Hepatic stellate cell (primary cell): ENCODE data around the gene PLD4.
"Not testable (repeated sequence)": the region's sequence is repeated elsewhere in the genome, so short reads cannot be mapped to it uniquely, and the experiment has no call there.

Source experiments
- DNase-seq: peaks from one replicate; pipeline ENCODE4 v3.0.0; 2011; ENCODE audit warnings: low spot score

PLD4 gene

DNA sequence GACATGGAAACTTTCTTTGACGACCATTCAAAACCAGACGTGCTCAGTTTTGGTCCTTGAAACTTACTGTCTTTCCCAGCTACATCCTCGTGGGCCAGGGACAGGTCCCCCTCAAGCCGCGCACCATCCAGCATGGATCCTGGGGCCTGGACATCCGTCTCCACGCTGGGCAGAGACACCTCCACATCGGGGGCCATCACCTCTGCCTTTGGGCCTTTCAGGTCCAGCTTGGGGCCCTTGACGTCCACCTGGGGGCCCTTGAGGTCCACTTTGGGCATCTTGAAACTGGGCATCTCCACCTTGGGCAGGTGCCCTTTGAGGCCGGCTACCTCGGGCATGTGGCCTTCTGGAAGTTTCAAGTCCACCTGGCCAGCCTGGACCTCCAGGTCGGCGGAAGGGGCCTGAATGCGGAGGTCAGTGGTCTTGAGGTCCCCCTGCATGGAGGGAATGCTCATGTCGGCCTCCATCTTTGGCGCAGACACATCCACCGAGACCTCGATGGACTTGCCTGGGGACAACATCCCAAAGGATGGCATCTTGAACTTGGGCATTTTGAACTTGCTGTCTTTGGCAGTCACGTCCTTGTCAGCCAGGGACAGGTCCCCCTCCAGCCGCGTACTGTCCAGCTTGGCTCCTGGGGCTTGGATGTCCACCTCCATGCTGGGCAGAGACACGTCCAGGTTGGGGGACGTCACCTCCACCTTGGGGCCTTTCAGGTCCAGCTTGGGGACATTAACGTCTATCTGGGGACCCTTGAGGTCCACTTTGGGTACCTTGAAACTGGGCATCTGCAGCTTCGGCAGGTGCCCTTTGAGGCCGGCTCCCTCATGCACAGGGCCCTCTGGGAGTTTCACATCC is 17.1 kb downstream of the PLD4 start:
- DNase-seq, result no peak

DNA sequence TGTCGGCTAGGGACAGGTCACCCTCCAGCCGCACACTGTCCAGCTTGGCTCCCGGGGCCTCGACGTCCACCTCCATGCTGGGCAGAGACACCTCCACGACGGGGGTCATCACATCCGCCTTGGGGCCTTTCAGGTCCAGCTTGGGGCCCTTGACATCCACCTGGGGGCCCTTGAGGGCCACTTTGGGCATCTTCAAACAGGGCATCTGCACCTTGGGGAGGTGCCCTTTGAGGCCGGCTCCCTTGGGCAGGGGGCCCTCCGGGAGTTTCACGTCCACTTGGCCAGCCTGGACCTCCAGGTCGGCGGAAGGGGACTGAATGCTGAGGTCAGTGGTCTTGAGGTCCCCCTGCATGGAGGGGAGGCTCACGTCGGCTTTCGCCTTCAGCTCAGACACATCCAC is 17.9 kb downstream of the PLD4 start:
- DNase-seq, result no peak

DNA sequence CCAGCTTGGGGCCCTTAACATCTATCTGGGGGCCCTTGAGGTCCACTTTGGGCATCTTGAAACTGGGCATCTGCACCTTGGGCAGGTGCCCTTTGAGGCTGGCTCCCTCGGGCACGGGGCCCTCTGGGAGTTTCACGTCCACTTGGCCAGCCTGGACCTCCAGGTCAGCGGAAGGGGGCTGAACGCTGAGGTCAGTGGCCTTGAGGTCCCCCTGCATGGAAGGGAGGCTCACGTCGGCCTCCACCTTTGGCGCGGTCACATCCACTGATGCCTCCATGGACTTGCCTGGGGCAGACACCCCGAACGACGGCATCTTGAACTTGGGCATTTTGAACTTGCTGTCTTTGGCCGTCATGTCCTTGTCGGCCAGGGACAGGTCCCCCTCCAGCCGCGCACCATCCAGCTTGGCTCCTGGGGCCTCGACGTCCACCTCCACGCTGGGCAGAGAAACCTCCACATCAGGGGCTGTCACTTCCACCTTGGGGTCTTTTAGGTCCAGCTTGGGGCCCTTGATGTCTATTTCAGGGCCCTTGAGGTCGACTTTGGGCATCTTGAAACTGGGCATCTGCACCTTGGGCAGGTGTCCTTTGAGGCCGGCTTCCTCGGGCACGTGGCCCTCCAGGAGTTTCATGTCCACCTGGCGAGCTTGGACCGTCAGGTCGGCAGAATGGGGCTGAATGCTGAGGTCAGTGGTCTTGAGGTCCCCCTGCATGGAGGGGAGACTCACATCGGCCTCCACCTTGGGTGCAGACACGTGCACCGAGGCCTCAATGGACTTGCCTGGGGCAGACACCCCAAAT is 18.7 kb downstream of the PLD4 start:
- not testable (repeated sequence) for DNase-seq

DNA sequence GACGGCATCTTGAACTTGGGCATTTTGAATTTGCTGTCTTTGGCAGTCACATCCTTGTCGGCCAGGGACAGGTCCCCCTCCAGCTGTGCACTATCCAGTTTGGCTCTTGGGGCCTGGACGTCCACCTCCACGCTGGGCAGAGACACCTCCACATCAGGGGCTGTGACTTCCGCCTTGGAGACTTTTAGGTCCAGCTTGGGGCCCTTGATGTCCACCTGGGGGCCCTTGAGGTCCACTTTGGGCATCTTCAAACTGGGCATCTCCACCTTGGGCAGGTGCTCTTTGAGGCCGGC is 19.3 kb downstream of the PLD4 start:
- not testable (repeated sequence) for DNase-seq

DNA sequence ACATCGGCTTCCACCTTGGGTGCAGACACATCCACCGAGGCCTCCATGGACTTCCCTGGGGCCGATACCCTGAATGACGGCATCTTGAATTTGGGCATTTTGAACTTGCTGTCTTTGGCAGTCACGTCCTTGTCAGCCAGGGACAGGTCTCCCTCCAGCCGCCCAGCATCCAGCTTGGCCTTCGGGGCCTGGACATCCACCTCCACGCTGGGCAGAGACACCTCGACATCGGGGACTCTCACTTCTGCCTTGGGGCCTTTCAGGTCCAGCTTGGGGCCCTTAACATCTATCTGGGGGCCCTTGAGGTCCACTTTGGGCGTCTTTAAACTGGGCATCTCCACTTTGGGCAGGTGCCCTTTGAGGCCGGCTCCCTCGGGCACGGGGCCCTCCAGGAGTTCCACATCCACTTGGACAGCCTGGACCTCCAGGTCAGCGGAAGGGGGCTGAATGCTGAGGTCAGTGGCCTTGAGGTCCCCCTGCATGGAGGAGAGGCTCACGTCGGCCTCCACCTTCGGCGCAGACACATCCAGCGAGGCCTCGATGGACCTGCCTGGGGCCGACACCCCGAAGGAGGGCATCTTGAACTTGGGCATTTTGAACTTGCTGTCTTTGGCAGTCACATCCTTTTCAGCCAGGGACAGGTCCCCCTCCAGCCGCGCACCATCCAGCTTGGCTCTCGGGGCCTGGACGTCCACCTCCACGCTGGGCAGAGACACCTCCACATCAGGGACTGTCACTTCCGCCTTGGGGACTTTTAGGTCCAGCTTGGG is 19.9 kb downstream of the PLD4 start:
- DNase-seq, result not testable (repeated sequence)

DNA sequence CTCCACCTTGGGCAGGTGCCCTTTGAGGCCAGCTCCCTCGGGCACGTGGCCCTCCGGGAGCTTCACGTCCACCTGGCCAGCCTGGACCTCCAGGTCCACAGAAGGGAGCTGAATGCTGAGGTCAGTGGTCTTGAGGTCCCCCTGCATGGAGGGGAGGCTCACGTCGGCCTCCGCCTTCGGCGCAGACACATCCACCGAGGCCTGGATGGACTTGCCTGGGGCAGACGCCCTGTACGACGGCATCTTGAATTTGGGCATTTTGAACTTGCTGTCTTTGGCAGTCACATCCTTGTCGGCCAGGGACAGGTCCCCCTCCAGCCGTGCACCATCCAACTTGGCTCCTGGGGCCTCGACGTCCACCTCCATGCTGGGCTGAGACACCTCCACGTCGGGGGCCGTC is 20.6 kb downstream of the PLD4 start:
- DNase-seq, result not testable (repeated sequence)

DNA sequence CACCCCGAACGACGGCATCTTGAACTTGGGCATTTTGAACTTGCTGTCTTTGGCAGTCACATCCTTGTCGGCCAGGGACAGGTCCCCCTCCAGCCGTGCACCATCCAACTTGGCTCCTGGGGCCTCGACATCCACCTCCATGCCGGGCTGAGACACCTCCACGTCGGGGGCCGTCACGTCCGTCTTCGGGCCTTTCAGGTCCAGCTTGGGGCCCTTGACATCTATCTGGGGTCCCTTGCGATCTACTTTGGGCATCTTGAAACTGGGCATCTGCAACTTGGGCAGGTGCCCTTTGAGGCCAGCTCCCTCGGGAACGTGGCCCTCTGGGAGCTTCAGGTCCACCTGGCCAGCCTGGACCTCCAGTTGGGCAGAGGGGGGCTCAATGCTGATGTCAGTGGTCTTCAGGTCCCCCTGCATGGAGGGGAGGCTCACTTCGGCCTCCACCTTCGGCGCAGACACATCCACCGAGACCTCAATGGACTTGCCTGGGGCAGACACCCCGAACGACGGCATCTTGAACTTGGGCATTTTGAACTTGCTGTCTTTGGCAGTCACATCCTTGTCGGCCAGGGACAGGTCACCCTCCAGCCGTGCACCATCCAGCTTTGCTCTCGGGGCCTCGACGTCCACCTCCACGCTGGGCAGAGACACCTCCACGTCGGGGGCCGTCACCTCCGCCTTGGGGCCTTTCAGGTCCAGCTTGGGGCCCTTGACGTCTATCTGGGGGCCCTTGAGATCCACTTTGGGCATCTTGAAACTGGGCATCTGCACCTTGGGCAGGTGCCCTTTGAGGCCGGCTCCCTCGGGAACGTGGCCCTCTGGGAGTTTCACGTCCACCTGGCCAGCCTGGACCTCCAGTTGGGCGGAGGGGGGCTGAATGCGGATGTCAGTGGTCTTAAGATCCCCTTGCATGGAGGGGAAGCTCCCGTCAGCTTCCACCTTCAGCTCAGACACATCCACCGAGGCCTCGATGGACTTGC is 21.6 kb downstream of the PLD4 start:
- DNase-seq, result not testable (repeated sequence)

DNA sequence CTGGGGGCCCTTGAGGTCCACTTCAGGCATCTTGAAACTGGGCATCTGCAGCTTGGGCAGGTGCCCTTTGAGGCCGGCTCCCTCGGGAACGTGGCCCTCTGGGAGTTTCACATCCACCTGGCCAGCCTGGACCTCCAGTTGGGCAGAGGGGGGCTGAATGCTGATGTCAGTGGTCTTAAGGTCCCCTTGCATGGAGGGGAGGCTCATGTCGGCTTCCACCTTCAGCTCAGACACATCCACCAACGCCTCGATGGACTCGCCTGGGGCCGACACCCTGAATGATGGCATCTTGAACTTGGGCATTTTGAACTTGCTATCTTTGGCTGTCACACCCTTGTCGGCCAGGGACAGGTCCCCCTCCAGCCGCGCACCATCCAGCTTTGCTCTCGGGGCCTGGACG is 22.5 kb downstream of the PLD4 start:
- DNase-seq, result not testable (repeated sequence)

DNA sequence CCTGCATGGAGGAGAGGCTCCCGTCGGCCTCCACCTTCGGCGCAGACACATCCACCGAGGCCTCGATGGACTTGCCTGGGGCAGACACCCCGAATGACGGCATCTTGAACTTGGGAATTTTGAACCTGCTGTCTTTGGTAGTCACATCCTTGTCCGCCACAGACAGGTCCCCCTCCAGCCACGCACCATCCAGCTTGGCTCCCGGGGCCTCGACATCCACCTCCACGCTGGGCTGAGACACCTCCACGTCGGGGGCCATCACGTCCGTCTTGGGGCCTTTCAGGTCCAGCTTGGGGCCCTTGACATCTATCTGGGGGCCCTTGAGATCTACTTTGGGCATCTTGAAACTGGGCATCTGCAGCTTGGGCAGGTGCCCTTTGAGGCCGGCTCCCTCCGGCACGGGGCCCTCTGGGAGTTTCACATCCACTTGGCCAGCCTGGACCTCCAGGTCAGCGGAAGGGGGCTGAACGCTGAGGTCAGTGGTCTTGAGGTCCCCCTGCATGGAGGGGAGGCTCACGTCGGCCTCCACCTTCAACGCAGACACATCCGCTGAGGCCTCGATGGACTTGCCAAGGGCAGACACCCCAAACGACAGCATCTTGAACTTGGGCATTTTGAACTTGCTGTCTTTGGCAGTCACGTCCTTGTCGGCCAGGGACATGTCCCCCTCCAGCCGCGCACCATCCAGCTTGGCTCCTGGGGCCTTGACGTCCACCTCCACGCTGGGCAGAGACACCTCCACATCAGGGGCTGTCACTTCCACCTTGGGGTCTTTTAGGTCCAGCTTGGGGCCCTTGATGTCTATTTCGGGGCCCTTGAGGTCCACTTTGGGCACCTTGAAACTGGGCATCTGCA is 23.4 kb downstream of the PLD4 start:
- DNase-seq, result not testable (repeated sequence)

DNA sequence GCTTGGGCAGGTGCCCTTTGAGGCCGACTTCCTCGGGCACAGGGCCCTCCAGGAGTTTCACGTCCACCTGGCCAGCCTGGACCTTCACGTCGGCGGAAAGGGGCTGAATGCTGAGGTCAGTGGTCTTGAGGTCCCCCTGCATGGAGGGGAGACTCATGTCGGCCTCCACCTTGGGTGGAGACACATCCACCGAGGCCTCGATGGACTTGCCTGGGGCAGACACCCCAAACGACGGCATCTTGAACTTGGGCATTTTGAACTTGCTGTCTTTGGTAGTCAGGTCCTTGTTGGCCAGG is 24.0 kb downstream of the PLD4 start:
- no peak for DNase-seq

DNA sequence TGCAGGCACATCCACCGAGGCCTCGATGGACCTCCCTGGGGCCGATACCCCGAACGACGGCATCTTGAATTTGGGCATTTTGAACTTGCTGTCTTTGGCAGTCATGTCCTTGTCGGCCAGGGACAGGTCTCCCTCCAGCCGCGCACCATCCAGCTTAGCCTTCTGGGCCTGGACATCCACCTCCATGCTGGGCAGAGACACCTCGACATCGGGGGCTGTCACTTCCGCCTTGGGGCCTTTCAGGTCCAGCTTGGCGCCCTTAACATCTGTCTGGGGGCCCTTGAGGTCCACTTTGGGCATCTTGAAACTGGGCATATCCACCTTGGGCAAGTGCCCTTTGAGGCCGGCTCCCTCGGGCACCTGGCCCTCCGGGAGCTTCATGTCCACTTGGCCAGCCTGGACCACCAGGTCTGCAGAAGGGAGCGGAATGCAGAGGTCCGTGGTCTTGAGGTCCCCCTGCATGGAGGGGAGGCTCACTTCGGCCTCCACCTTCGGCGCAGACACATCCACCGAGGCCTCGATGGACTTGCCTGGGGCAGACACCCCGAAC is 24.8 kb downstream of the PLD4 start:
- not testable (repeated sequence) for DNase-seq

DNA sequence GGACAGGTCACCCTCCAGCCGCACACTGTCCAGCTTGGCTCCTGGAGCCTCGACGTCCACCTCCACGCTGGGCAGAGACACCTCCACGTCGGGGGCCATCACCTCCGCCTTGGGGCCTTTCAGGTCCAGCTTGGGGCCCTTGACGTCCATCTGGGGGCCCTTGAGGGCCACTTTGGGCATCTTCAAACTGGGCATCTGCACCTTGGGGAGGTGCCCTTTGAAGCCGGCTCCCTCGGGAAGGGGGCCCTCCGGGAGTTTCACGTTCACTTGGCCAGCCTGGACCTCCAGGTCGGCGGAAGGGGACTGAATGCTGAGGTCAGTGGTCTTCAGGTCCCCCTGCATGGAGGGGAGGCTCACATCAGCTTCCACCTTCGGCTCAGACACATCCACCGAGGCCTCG is 25.3 kb downstream of the PLD4 start:
- no peak for DNase-seq

DNA sequence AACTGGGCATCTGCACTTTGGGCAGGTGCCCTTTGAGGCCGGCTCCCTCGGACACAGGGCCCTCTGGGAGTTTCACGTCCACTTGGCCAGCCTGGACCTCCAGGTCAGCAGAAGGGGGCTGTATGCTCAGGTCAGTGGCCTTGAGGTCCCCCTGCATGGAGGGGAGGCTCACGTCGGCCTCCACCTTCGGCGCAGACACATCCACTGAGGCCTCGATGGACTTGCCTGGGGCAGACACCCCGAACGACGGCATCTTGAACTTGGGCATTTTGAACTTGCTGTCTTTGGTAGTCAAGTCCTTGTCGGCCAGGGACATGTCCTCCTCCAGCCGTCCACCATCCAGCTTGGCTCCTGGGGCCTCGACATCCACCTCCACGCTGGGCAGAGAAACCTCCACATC is 26.0 kb downstream of the PLD4 start:
- DNase-seq, result not testable (repeated sequence)

DNA sequence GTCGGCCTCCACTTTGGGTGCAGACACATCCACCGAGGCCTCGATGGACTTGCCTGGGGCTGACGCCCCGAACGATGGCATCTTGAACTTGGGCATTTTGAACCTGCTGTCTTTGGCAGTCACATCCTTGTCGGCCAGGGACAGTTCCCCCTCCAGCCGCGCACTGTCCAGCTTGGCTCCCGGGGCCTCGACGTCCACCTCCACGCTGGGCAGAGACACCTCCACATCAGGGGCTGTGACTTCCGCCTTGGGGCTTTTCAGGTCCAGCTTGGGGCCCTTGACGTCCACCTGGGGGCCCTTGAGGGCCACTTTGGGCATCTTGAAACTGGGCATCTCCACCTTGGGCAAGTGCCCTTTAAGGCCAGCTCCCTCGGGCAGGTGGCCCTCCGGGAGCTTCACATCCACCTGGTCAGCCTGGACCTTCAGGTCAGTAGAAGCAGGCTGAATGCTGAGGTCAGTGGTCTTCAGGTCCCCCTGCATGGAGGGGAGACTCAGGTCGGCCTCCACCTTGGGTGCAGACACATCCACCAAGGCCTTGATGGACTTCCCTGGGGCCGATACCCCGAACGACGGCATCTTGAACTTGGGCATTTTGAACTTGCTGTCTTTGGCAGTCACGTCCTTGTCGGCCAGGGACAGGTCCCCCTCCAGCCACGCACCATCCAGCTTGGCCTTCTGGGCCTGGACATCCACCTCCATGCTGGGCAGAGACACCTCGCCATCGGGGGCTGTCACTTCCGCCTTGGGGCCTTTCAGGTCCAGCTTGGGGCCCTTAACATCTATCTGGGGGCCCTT is 27.4 kb downstream of the PLD4 start:
- not testable (repeated sequence) for DNase-seq

DNA sequence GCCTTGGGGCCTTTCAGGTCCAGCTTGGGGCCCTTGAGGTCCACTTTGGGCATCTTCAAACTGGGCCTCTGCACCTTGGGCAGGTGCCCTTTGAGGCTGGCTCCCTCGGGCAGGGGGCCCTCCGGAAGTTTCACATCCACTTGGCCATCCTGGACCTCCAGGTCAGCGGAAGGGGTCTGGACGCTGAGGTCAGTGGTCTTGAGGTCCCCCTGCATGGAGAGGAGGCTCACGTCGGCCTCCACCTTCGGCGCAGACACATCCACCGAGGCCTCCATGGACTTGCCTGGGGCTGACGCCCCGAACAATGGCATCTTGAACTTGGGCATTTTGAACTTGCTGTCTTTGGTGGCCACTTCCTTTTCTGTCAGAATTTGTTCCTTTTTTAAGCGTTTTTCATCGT is 28.4 kb downstream of the PLD4 start:
- DNase-seq, result no peak

DNA sequence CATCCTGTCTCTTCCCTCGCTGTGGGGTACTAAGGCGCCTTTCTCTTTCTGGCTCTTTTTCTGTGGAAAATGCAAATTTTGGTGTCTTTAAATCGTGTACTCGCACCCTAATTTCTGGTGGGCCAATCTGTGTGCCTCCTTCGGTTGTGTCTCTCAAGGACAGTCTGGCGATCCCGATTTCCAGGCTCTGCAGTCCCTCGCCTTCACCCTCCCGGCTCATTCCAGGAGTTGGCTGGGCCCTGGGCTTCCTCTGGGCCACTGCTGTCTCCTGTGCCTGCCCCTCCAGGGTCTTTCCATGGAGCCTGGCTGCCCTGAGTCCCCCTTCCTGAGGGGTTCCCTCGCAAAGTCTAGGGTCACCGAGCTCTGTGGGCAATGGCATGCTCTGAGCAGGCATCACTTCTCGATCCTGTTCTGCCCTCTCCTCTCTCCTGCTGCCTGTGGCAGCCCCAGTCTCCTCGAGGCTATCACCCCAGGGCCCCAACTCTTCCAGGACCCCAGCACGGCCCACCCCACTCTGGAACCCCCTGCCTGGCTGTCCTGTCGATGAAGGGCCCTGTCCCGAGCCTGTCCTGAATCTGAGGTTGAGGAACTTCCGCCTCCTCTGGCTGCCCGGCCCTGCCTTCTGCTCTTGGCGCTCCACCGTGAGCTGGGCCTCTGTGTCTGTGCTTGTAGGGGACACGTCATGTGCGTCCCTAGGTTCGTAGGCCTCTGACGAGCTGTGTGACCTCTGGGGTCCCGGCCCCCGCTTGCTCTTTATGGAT is 29.4 kb downstream of the PLD4 start:
- DNase-seq, result no peak

DNA sequence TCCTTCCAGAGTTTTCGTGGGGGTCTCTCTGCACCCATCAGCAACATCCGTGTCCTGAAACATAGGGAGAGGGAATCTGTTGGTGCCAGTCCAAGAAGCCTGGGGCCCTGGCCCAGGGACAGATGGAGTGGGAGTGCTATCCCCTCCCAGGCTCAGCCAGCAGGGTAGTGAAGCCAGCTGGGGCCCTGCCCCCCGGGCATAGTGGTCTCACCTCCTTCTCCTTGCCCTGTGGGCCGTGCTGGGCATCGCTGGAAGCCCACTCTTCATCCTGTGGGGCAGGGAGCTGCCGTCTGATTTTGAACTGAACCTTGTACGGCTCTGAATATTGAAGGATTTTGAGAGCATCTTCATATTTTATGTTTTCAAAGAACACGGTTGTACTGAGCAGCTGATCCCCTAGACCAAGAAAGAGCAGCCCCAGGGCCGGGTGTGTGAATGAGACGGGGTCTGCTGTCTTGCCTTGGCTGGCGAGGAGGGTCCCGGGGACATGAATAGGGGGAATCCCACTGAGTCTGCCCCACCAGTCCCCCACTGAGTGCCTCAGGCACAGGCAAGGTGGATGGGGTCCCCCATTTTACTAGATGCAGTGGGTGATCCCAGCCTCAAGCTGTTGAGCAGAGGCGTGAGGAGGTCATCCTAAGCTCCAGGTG is 30.2 kb downstream of the PLD4 start:
- no peak for DNase-seq

DNA sequence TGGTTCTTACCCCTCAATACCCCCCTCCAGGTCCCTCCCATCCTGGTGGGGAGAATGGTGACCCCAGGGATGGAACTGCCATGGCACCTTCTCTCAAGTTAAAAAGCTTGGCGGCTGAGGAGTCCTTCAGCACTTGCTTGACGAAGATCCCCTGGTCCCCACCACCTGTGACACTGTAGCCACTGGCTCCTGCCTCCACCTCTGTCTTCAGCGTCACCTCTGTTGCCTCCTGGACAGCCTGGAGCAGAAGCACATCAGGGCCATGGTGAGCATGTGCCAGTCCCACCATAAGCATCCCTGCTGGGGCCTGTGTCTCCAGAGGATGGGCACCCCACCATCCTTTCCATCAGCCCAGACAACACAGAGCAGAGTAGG is 30.7 kb downstream of the PLD4 start:
- DNase-seq, result no peak
